ENCODE measurements around the gene PRKCZ. TPM values are rescaled to one million over a fixed set of nuclear protein-coding genes. Genes with fewer than 3 reads are reported as not detected.
A peak's percentile ranks its signal among the peaks of the same experiment; 100 is the strongest.

PRKCZ gene
- polyA plus RNA-seq, 4 donors: 28.9 to 36.1 (median 33.0) TPM

DNA sequence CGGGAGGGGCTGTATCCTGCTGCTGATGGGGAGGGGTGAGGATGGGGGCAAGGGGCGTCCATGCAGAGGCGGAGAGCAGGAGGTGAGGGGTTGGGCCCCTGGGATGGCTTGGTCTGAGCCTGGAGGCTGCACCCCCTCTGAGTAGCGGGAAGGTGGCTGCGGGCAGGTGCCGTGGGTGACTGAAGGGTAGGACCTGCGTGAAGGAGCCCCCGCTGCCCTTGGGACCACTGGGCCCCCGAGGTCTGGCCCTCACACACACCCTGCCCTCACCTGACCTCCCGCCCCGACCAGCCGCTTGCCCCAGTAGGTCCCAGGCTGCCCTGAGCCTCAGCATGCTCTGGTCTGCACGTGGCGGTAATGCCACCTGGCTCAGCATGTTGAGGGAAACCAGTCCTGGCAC is 165.1 kb downstream of the PRKCZ start:
- no peak for DNase-seq (ENCODE audit: low read depth in 4 of 4, low spot score in 2 of 4)

DNA sequence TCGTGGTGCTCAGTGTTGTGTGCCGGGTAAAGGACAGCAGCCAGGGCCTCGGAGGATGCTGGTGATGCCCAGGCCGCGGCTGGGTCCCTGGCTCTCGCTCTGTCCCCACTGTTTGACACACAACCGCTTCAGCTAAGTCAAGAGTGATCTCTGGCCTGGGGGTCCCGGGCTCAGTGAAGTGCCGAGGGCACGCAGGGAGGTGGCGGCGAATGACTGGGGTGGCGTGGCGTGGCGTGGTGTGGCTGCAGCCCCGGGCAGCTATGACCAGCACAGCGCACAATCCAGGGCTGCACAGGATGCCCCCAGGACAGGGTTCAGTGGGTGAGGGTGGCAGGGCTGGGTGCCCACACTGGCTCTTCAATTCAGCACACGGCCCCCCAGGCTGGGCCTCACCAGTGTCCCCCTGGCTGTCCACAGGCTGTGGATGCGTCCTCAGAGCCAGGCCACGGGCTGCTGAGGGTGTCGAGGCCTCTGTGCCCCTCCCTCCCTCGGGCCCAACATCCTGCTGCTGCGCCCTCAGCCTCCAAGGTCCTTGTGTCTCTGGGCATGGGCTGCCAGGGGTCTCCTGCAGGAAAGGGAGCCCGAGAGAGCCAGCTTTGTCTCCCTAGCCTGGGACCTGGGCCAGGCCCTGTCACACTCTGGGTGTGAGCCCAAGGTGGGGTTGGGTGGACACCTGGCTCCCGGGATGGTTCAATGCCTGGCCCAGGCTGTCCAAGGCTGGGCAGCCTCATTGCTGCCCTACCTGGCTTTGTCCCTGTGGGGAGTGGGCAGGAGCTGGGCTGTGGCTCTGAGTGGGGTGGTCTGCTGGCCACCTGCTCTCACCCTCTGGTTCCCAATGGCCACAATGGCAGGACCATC is 165.9 kb downstream of the PRKCZ start:
- DNase-seq (ENCODE audit: low read depth in 4 of 4, low spot score in 2 of 4): no peak

DNA sequence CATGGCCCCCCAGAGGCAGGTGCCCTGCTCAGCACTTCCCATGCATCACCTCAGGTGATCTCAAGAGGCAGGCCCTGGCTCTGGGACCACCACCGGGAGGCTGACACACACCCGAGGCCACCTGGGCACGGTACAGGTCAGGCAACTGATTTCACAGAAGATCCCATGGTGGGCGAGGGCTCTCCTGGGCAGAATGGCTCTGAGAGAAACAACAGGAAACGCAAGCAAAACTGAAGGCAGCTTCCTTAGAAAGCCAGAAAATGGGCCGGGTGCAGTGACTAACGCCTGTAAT is 166.5 kb downstream of the PRKCZ start:
- DNase-seq (ENCODE audit: low read depth in 4 of 4, low spot score in 2 of 4): no peak

DNA sequence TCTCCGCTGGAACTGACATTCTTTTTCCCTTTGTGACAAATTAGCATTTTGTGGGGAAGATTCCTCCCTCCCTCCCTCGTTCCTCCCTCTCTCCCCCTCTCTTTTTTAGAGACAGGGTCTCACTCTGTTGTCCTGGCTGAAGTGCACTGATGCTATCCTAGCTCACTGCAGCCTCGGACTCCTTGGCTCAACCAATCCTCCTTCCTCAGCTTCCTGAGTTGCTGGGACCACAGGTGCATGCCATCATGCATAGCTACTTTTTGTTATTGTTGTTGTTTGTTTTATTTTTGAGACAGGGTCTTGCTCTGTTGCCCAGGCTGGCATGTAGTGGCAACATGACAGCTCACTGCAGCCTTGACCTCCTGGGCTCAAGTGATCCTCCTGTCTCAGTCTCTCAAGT is 171.1 kb downstream of the PRKCZ start:
- no peak for DNase-seq (ENCODE audit: low read depth in 4 of 4, low spot score in 2 of 4)

DNA sequence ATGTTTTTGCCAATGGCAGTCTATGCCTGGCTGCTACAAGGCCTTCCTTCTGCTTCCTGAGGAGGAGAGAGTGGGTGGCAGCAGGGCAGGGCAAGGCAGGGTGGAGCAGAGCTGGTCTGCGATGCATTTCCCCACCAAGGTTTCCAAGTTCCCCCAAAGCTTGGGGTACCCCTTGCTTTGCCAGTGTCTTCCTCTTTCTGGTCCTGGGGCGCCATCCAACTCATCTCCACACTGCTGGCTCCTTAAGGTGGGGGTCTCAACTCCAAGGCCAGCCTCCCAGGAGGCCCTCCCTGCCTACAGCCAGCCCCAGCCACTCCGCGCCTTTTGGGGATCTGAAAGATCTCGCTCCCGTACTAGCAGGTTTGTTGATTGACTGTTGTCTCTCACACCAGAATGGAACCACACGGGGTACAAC is 174.0 kb downstream of the PRKCZ start:
- DNase-seq (ENCODE audit: low read depth in 4 of 4, low spot score in 2 of 4): no peak

DNA sequence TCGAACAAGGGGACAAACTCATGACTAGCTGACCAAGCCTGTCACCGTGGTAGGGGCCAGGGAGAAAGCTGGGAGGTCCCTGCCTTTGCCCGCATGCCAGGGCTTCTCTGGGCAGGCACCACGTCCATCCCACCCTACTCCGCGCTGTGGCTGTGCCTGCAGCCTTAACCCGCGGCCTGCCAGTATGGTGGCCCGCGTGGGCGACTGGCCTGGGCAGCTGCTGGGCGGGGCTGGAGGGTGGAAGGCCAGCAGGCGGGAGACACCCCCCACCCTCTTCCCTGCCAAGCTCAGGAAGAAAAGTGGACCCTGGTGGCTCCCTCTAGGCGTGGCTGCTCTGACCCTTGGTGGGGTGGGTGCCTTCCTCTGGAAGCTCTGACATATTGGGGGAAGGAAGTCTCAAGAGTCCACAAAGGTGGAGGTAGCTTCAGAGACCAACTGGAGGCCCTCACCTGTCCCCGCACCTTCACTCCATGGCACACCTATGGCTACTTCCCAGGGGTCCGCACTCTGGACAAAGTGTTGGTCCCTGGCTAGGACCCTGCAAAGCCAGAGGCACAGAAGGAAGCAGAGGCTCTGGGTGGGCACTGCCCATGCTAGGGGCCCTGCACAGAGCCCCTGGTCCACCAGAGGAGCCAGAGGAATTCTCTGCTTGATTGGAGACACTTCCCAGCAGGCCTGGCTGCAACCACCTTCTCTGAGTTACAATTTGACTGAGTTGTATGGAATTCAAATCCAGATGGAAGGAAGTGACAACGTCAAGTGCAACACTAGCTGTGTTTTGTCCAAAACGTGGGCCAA is 174.6 kb downstream of the PRKCZ start:
- DNase-seq (ENCODE audit: low read depth in 4 of 4, low spot score in 2 of 4): no peak

DNA sequence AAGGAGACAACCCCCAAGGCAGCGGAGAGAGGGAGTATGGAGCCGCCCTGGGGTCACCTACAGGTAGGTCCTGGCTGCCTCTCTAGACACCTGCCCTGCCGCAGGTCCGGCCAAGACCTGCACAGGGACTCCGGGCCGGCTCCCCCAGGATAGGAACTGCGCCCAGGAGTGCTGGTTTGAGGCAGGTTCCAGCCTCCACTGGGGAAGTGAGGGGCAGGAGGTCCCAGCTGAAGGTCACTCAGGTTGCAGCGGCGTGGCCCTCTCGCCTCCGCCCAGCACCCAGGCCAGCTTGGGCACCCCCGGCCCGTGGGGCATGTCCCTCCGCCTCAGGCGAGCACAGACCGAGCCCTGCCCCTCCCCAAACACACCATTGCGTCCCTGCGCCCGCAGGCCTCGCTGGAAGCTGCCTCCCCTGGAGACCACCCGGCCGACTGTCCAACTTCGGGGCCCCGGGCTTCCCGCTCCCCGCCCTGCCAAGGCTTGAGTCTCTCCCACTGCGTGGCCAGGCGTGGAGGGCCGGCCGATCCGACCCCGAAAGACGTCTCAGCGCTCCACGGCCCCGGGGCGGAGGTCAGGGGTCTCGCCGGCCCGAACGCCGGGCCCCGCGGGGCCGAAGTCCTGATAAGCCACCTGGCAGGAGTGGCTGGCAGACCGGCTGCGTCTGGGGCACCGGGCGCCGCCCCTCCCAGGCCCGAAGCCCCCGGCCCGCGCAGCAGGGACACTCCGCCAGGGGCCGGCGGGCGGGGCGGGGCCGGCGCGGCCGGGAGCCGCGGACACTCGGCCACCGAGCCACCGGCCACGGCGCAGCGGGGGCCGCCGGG is 176.5 kb downstream of the PRKCZ start:
- DNase-seq (ENCODE audit: low read depth in 4 of 4, low spot score in 2 of 4): no peak

DNA sequence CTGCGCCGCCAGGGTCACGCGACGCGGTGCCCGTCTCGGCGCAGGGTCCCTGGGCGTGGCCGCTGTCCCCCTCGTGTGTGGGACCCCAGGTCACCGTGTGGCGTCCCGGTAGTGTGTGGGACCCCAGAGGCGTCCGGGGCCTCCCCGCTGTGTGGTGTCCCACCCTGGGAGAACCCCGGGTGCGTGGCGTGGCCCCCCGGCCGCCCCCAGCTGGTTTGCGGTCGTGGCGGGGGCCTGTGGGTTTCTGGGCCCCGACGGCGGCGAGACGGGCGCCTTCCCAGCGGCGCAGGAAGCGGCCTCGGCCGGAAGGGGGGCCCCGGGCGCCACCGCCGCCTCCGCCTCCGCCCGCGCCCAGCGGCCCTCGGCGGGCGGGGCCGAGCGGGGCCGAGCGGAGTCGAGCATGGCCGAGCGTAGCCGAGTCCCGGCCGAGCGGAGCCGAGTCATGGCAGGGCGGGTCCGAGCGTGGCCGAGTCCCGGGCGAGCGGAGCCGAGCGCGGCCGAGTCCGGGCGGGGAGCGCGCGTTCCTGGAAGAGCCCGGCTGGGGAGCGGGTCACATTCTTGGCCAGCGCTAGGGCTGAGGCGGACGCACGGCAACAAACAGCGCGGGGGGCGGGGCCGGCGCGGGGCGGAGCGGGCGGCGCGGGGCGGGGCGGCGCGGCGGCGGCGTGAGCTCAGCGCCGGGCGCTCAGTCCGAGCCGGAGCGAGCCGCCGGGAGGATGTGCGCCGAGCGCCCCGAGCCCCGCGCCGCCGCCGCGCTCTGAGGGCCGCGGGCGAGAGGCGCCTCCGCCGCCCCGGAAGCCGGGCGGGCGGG is 177.3 kb downstream of the PRKCZ start:
- peak in 3 of 4 donors; percentile 92 to 95 (median 94) for DNase-seq (ENCODE audit: low read depth in 4 of 4, low spot score in 2 of 4)

DNA sequence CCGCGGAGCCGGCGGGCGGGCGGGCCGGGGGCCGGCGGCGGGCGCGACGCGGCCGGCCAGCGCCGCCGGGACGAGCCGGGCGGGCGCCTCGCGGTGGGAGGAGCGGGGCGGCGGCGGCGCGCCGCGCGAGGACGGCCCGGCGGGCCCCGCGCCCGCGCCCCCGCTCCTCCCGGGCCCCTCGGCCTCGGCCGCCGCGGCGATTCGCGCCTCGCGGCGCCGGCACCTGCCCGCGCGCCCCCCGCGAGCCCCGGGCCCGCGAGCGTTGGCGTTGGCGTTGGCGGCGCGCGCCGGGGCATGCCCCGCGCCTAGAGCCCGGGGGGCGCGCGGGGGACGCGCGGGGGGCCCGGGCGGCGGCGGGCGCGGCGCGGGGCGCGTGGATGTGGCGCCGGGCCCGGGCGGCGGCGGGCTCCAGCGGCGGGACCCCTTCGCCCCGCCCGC is 178.0 kb downstream of the PRKCZ start, which contains the start of gene SKI:
Gene SKI (plus strand): TSS at position 163 of the 438 bp plus-strand sequence. CDS start 448 bp downstream, outside the sequence.
- DNase-seq (ENCODE audit: low read depth in 4 of 4, low spot score in 2 of 4): no peak

DNA sequence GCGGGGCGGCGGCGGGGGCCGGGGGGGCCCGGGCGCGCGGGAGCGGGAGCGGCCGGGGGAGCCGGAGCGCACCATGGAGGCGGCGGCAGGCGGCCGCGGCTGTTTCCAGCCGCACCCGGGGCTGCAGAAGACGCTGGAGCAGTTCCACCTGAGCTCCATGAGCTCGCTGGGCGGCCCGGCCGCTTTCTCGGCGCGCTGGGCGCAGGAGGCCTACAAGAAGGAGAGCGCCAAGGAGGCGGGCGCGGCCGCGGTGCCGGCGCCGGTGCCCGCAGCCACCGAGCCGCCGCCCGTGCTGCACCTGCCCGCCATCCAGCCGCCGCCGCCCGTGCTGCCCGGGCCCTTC is 178.5 kb downstream of the PRKCZ start:
- no peak for DNase-seq (ENCODE audit: low read depth in 4 of 4, low spot score in 2 of 4)

DNA sequence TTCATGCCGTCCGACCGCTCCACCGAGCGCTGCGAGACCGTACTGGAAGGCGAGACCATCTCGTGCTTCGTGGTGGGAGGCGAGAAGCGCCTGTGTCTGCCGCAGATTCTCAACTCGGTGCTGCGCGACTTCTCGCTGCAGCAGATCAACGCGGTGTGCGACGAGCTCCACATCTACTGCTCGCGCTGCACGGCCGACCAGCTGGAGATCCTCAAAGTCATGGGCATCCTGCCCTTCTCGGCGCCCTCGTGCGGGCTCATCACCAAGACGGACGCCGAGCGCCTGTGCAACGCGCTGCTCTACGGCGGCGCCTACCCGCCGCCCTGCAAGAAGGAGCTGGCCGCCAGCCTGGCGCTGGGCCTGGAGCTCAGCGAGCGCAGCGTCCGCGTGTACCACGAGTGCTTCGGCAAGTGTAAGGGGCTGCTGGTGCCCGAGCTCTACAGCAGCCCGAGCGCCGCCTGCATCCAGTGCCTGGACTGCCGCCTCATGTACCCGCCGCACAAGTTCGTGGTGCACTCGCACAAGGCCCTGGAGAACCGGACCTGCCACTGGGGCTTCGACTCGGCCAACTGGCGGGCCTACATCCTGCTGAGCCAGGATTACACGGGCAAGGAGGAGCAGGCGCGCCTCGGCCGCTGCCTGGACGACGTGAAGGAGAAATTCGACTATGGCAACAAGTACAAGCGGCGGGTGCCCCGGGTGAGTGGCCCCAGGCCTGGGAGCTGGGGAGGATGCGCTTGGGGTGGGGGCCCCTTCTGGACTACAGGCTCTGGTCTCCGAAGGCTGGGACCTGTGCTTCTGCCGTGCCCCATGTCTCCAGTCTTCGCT is 179.0 kb downstream of the PRKCZ start:
- no peak for DNase-seq (ENCODE audit: low read depth in 4 of 4, low spot score in 2 of 4)

DNA sequence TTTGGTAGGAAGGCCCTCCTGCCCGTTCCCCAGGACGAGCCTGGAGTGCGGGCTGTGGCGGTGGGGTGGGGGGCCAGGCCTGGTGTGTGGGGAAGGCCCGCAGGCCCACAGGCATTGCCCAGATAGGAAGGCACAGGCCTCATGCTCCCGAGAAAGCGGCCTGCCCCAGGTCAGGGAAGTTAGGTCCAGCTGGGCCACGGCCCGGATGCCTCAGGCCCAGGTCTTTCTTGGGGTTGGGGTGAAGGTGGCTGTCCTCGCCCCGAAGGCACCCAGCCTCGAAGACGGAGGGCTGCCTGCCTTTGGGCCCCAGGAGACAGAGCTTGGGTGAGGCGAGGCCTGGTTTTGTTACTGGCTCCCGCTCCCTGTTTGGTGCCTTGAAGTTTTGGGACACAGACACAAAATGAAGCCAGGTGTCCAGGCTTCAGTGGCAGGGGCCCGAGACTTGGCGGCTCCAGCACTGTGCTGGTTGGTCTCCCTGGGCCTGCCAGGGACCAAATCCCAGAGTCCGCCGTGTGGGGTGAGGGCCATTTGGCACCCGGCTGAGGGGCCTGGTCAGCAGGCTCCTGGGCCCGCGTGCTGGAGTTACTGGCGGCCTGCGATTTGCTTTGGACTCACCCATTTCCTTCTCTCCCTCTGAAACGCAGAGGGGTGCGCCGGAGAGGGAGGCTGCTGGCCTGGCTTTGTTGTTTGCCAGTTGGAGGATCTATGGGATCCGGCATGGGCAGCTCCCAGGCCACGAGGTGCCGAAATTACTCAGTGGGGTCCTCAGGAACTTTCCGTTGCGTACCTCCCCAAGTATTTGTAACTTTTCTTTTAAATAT is 179.9 kb downstream of the PRKCZ start:
- no peak for DNase-seq (ENCODE audit: low read depth in 4 of 4, low spot score in 2 of 4)

DNA sequence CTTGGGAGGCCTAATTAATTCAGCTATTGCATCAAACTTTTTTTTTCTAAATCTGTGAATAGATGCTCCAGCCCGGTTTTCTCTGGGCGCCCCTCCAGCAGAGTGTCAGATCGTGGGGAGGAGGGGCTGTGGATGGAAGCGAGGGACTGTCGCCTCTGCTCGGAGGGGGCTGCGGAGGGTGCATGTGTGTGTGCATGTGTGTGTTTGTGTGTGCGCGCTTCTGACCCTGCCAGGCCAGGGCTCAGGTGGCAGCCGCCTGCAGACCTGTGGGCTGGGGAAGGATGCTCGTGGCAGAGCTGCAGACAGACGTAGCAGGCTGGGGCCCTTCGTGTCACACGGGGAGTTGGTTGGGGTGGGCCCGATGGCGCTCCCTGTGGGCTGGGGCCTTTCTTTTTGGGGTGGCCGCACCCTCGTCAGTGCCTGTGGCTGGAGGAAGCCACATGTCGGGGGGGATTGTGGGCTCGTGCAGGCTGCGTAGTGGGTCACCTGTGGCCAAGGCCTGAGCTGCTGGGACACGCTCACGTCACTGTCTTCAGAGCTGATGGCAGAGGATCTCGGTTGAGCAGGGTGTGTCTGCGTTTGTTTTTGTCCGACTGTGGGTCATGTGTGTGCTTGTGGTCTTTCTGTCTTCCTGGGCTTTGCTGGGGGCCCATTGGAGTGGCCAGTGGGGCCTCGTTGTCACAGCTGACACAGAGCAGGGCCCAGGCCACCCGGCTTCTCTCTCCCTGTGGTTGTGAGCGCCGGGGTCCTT is 180.7 kb downstream of the PRKCZ start:
- DNase-seq (ENCODE audit: low read depth in 4 of 4, low spot score in 2 of 4): no peak

DNA sequence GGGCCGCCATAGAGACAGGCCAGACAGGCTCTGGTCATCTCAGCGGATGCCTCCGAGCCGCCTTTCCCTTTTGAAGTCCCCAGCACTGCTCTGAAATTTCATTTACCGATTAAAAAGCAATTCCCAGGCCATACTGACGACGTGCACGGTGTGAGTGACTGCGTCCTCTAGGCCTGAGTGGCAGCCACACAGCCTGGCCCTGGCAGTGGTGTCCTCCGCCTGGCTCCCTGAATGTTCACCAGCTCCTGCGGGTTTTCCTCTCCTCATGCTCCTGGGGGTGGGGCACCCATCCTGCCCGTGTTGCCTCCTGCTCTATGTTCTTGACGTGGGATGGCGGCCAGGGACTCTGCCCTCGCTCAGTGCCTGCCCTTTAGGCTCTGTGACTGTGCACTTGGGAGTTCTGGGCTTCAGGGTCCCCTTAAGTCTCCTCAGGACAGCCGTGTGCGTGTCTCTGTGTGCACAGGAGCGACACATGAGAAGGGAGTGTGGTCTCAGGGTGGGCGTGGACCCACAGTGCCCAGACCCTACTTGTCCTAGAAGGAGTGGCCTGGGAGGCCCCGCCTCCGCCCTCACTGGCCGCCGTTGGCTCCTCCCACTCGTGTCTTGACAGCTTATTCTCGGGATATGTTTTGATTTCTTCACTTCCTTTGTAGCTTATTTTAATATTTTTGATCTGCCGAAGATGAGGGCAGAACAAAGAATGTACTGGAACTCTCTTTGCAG is 181.5 kb downstream of the PRKCZ start:
- DNase-seq (ENCODE audit: low read depth in 4 of 4, low spot score in 2 of 4): no peak

DNA sequence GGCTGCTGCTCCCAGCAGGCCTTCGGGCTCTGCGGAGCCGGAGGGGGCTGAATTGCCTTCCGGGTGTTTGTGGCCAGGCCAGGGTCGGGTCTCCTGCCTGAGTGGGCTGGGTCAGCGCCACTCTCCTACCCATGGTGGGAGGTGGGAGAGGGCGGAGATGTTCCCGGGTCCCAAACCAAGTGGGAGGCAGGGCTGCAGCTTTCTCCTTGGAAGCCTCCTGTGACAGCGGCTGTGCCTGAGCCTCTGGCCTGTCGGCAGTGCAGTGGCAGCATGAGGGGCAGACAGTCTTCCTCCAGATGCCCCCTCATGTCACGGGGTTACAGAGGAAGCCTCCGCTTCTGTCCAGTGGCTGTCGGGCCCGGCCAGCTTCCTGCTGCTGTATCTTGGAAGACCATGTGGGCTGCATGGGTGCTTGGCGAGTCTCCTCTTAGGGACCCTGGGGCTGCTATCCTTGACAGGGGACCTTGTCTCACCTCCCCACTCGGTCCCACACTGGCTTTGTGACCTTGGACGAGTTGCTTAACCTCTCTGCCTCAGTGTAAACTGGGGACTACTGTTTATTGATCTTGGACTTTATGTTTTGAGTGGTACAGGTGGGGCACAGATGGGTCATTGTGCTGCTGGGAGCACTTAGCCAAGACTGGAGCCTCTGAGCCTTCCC is 182.2 kb downstream of the PRKCZ start:
- DNase-seq (ENCODE audit: low read depth in 4 of 4, low spot score in 2 of 4): no peak

DNA sequence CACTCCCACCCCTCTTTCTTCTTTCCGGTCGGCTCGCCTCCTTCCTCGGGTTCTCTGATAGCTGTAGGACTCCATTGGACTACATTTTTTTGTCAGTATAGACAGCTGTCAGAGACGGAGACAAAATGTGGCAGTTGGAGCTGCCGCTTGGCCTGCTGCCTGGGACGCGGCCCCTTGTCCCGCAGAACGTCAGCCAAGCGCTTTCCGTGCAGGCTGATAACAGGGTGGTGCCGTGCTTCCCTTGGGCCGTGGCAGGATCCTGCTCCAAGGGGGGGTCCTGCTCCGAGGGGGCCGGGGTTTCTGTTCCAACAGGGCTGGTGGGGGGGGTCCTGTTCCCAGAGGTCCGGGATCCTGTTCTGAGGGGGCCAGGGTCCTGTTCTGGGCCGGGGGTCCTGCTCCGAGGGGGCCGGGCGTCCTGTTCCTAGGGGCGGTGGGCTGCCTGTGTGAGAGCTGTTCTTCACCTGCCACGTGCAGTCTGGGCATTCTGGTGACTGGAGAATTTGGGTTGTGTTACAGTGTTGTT is 182.8 kb downstream of the PRKCZ start:
- DNase-seq (ENCODE audit: low read depth in 4 of 4, low spot score in 2 of 4): no peak

Data from left renal cortex interstitium (tissue), 4 donors.